ENCODE results near the gene ISLR2.

- TF ChIP-seq POLR2AphosphoS5 (IDR thresholded peaks at IDR 0.05; ENCODE audit: insufficient read depth, low read depth, low read length) (no peak), CTCF (IDR thresholded peaks at IDR 0.05; ENCODE audit: extremely low read depth in 1 of 2, insufficient read depth in 1 of 2, low read depth in 1 of 2, low read length in 2 of 2) (no peak), EZH2 (IDR thresholded peaks at IDR 0.05; ENCODE audit: borderline replicate concordance, low read depth, low read length, severe bottlenecking) (no peak), POLR2A (IDR thresholded peaks at IDR 0.05; ENCODE audit: low read depth, low read length) (no peak), JUN (IDR thresholded peaks at IDR 0.05; ENCODE audit: borderline replicate concordance, insufficient read depth, insufficient read length, low read depth) (no peak), MAX (IDR thresholded peaks at IDR 0.05; ENCODE audit: insufficient read depth, insufficient read length) (no peak), GATA2 (IDR thresholded peaks at IDR 0.05; ENCODE audit: insufficient read depth, insufficient read length, low read depth, low read length) (no peak)
These were observed 41.7 kb downstream of the ISLR2 start for GRCh38 chr15:74171965-74172541.
